ENCODE measurements around the gene ZNF486. TPM values are rescaled to one million over a fixed set of nuclear protein-coding genes. Genes with fewer than 3 reads are reported as not detected.

Gene ZNF486
- total RNA-seq, result 1 to 10 TPM; 3.6 to 7.0 (median 5.4) TPM

GRCh38 chr19:20167020-20167644 lies at the start of gene ZNF486:
Gene ZNF486, plus strand, starts transcription at chr19:20167214. Its CDS starts 117 bp downstream, at chr19:20167331.
- TF ChIP-seq CTCF (IDR thresholded peaks at IDR 0.05; ENCODE audit: low read depth), result no peak

- TF ChIP-seq CTCF (IDR thresholded peaks at IDR 0.05; ENCODE audit: low read depth), result no peak
Observed at GRCh38 chr19:20124879-20125278, 42.1 kb upstream of the ZNF486 start.

- no peak for TF ChIP-seq CTCF (IDR thresholded peaks at IDR 0.05; ENCODE audit: low read depth)
Observed at GRCh38 chr19:20151617-20152145, 15.3 kb upstream of the ZNF486 start.

GRCh38 chr19:20153281-20153680 lies 13.7 kb upstream of the ZNF486 start:
- TF ChIP-seq CTCF (IDR thresholded peaks at IDR 0.05; ENCODE audit: low read depth), result no peak

- TF ChIP-seq CTCF (IDR thresholded peaks at IDR 0.05; ENCODE audit: low read depth), result no peak
Observed at GRCh38 chr19:20154636-20155035, 12.4 kb upstream of the ZNF486 start.

GRCh38 chr19:20162821-20163220 lies 4.2 kb upstream of the ZNF486 start:
- TF ChIP-seq CTCF (IDR thresholded peaks at IDR 0.05; ENCODE audit: low read depth), result no peak

- TF ChIP-seq CTCF (IDR thresholded peaks at IDR 0.05; ENCODE audit: low read depth), result no peak
Observed at GRCh38 chr19:20164456-20164855, 2.6 kb upstream of the ZNF486 start.
